ENCODE data around the gene CDKL1.

DNA sequence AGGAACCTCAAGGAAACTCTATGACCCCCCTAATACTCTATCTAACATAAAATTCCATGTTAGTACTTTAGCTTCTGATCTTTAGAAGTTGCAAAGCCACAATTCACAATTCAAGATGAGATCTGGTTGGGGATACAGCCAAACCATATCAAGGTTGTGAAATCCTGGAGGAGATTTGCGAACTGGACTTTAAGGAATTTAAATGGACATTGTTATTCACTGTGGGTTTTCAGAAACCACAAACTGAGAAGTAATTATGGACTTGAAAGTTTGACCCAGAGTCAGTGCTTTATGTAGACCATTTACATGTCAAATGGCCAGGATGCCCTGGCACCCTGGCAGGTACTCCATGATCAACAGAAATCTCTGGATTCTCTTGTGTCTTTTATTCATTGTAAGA, 14.2 kb upstream of the CDKL1 start:
- no peak for TF ChIP-seq EZH2 (IDR thresholded peaks at IDR 0.05; ENCODE audit: low read depth)
- TF ChIP-seq, protein P1, sequence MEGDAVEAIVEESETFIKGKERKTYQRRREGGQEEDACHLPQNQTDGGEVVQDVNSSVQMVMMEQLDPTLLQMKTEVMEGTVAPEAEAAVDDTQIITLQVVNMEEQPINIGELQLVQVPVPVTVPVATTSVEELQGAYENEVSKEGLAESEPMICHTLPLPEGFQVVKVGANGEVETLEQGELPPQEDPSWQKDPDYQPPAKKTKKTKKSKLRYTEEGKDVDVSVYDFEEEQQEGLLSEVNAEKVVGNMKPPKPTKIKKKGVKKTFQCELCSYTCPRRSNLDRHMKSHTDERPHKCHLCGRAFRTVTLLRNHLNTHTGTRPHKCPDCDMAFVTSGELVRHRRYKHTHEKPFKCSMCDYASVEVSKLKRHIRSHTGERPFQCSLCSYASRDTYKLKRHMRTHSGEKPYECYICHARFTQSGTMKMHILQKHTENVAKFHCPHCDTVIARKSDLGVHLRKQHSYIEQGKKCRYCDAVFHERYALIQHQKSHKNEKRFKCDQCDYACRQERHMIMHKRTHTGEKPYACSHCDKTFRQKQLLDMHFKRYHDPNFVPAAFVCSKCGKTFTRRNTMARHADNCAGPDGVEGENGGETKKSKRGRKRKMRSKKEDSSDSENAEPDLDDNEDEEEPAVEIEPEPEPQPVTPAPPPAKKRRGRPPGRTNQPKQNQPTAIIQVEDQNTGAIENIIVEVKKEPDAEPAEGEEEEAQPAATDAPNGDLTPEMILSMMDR (conservative IDR thresholded peaks at IDR 0.05), result no peak
